Keratinocyte (primary cell): ENCODE data around the gene FCRL2. TPM values are rescaled to one million over a fixed set of nuclear protein-coding genes. Genes with fewer than 3 reads are reported as not detected.

ENCODE experiments used
- DNase-seq: peaks from one replicate; pipeline ENCODE4 v3.0.0-alpha.2; 2011; ENCODE audit warnings: low read depth, missing footprints, low spot score
- FAIRE-seq: peaks from 2 replicates; lab custom pipeline; 2011; peaks lifted over from hg19 to GRCh38; lab: Jason Lieb, UNC
- H2AFZ ChIP-seq: 2 replicates; pipeline ENCODE4 v1.6.0; 2012; ENCODE audit warnings: low read length, control low read depth, inconsistent platforms; ENCODE audit not compliant: control insufficient read depth
- H3K27ac ChIP-seq: 2 replicates; pipeline ENCODE4 v1.5.1; 2011; ENCODE audit warnings: low read length; ENCODE audit not compliant: control insufficient read depth, insufficient read depth
- H3K27me3 ChIP-seq: 3 replicates; pipeline ENCODE4 v1.6.0; 2011; ENCODE audit warnings: low read length; ENCODE audit not compliant: control insufficient read depth, insufficient read depth; ENCODE audit errors: extremely low read depth
- H3K36me3 ChIP-seq, 2 experiments: 2 replicates in 1 of 2; 3 replicates in 1 of 2; pipeline ENCODE4 v1.5.1; 2011; ENCODE audit warnings: low read length in 2 of 2, mild to moderate bottlenecking in 1 of 2; ENCODE audit not compliant: control insufficient read depth in 2 of 2, insufficient read depth in 2 of 2; ENCODE audit errors: extremely low read depth in 1 of 2
- H3K4me1 ChIP-seq: 3 replicates; pipeline ENCODE4 v1.5.1; 2011; ENCODE audit warnings: low read length; ENCODE audit not compliant: control insufficient read depth, insufficient read depth; ENCODE audit errors: extremely low read depth
- H3K4me2 ChIP-seq: 3 replicates; pipeline ENCODE4 v1.6.0; 2011; ENCODE audit warnings: low read depth, low read length; ENCODE audit not compliant: control insufficient read depth, insufficient read depth; ENCODE audit errors: extremely low read depth
- H3K4me3 ChIP-seq, 3 experiments: fragments of 200-600 bp in 1 of 3; sonication (generic) in 1 of 3; 2 replicates in 2 of 3; 3 replicates in 1 of 3; pipeline ENCODE4 v1.5.1; 2011 to 2016; ENCODE audit warnings: low read length in 3 of 3, mild to moderate bottlenecking in 3 of 3, control low read depth in 2 of 3, inconsistent platforms in 1 of 3, low read depth in 1 of 3, mixed read lengths in 1 of 3, mixed run types in 1 of 3, moderate library complexity in 1 of 3; ENCODE audit not compliant: control insufficient read depth in 2 of 3, insufficient read depth in 2 of 3; ENCODE audit errors: extremely low read depth in 1 of 3
- H3K79me2 ChIP-seq: 2 replicates; pipeline ENCODE4 v1.6.0; 2012; ENCODE audit warnings: low read length; ENCODE audit not compliant: control insufficient read depth, insufficient read depth
- H3K9ac ChIP-seq: 3 replicates; pipeline ENCODE4 v1.6.0; 2011; ENCODE audit warnings: low read length; ENCODE audit not compliant: control insufficient read depth, insufficient read depth; ENCODE audit errors: extremely low read depth
- H3K9me1 ChIP-seq: 3 replicates; pipeline ENCODE4 v1.6.0; 2011; ENCODE audit warnings: low read length; ENCODE audit not compliant: control insufficient read depth, insufficient read depth; ENCODE audit errors: extremely low read depth
- H3K9me3 ChIP-seq: 2 replicates; pipeline ENCODE4 v1.5.1; 2012; ENCODE audit warnings: low read depth, low read length; ENCODE audit not compliant: control insufficient read depth
- H4K20me1 ChIP-seq: 3 replicates; pipeline ENCODE4 v1.6.0; 2011; ENCODE audit warnings: low read length; ENCODE audit not compliant: control insufficient read depth, insufficient read depth; ENCODE audit errors: extremely low read depth
- CTCF ChIP-seq, 3 experiments: IDR thresholded peaks in 1 of 3; conservative IDR thresholded peaks in 1 of 3; optimal IDR thresholded peaks in 1 of 3; 2 replicates in 2 of 3; 3 replicates in 1 of 3; pipeline versions ENCODE3 to v1.5.1; 2011; ENCODE audit warnings: low read length in 3 of 3, mild to moderate bottlenecking in 3 of 3, moderate library complexity in 2 of 3, control low read depth in 1 of 3, inconsistent platforms in 1 of 3; ENCODE audit not compliant: insufficient read depth in 2 of 3; ENCODE audit errors: extremely low read depth in 1 of 3
- EZH2 ChIP-seq: IDR thresholded peaks from one replicate; pipeline ENCODE4 v1.6.1; 2012; ENCODE audit warnings: inconsistent platforms, mild to moderate bottlenecking, low read length, moderate library complexity
- dilution Hi-C: fragments of 300-500 bp; cut with MboI; formaldehyde crosslinking; loops from one replicate; pipeline ENCODE4 v1.7.0; 2020; ENCODE audit warnings: low sequenced_read_pairs; ENCODE audit not compliant: extremely low pct_ligation_motif_present
- polyA plus RNA-seq, 5 experiments: library from polyadenylated mRNA; depleted of rRNA in 3 of 5; stranded (reverse) in 3 of 5; stranded (forward) in 1 of 5; unstranded in 1 of 5; fragments of >200 nt; gene quantifications; 1 replicate in 1 of 5; 2 replicates in 3 of 5; 3 replicates in 1 of 5; pipeline versions ENCODE4 v1.2.1 to v1.2.3, GENCODE V29; 2011 to 2012; ENCODE audit warnings: missing spikeins in 2 of 5, low read depth in 1 of 5, low replicate concordance in 1 of 5

Gene FCRL2
- polyA plus RNA-seq, 1 donor (not counting 4 experiments of a cell fraction or from before 2014, with no cell fraction given): not detected

- TF ChIP-seq CTCF (optimal IDR thresholded peaks at IDR 0.05 in 1 of 3, IDR thresholded peaks at IDR 0.05 in 1 of 3, conservative IDR thresholded peaks at IDR 0.05 in 1 of 3; ENCODE audit: extremely low read depth in 1 of 3, insufficient read depth in 2 of 3, low read length in 3 of 3) (no peak), EZH2 (no peak)
- no peak overlapping the region for H3K4me3 ChIP-seq
- DNase-seq (no peak), FAIRE-seq (no peak)
- no peaks in the 10 kb centered on the region for H4K20me1 ChIP-seq
- H3K9me1 ChIP-seq: no peaks in the 10 kb centered on the region
- H3K27me3 ChIP-seq: no peaks in the 10 kb centered on the region
- no peak overlapping the region for H3K9ac ChIP-seq
- dilution Hi-C loops: no loop called here
- H3K9me3 ChIP-seq: peaks cover 2% of the 10 kb centered on the region
- no peaks in the 10 kb centered on the region for H3K4me1 ChIP-seq
- H3K36me3 ChIP-seq: no peaks in the 10 kb centered on the region
- H3K4me2 ChIP-seq: no peak overlapping the region
- no peaks in the 10 kb centered on the region for H3K79me2 ChIP-seq
- no peak overlapping the region for H3K27ac ChIP-seq
- H2AFZ ChIP-seq: no peak overlapping the region
Measured at GRCh38 chr1:157723157-157723556, 53.8 kb downstream of the FCRL2 start.

- H3K9me1 ChIP-seq: no peaks in the 10 kb centered on the region
- H3K27me3 ChIP-seq: no peaks in the 10 kb centered on the region
- H3K9me3 ChIP-seq: peaks cover 2% of the 10 kb centered on the region
- dilution Hi-C loops: no loop called here
- no peaks in the 10 kb centered on the region for H3K36me3 ChIP-seq
- H3K4me3 ChIP-seq: no peak overlapping the region
- H3K27ac ChIP-seq: no peak overlapping the region
- no peak overlapping the region for H3K4me2 ChIP-seq
- H3K79me2 ChIP-seq: no peaks in the 10 kb centered on the region
- DNase-seq: no peak
- H3K9ac ChIP-seq: no peak overlapping the region
- H4K20me1 ChIP-seq: no peaks in the 10 kb centered on the region
- FAIRE-seq: no peak
- no peaks in the 10 kb centered on the region for H3K4me1 ChIP-seq
- TF ChIP-seq CTCF (optimal IDR thresholded peaks at IDR 0.05 in 1 of 3, IDR thresholded peaks at IDR 0.05 in 1 of 3, conservative IDR thresholded peaks at IDR 0.05 in 1 of 3; ENCODE audit: extremely low read depth in 1 of 3, insufficient read depth in 2 of 3, low read length in 3 of 3): no peak
- no peak for TF ChIP-seq EZH2
- no peak overlapping the region for H2AFZ ChIP-seq
Measured at GRCh38 chr1:157721985-157722384, 54.9 kb downstream of the FCRL2 start.
